WERI-Rb-1 (cell line): ENCODE results near the gene REL.

Source experiments
- DNase-seq: peaks from one replicate; pipeline ENCODE4 v3.0.0-alpha.2; 2020
- H3K27ac ChIP-seq: fragments of 250-450 bp; sonication (Bioruptor Pico); 2 replicates; pipeline ENCODE4 v1.5.1; 2020; ENCODE audit warnings: mild to moderate bottlenecking, moderate library complexity
- H3K27me3 ChIP-seq: fragments of 250-450 bp; sonication (Bioruptor Pico); 2 replicates; pipeline ENCODE4 v1.5.1; 2021; ENCODE audit warnings: mild to moderate bottlenecking, low read depth, moderate library complexity; ENCODE audit not compliant: insufficient read depth, severe bottlenecking
- H3K36me3 ChIP-seq: fragments of 250-450 bp; sonication (Bioruptor Pico); 2 replicates; pipeline ENCODE4 v1.5.1; 2020; ENCODE audit warnings: mild to moderate bottlenecking, moderate library complexity
- H3K4me3 ChIP-seq: 2 replicates; pipeline ENCODE4 v1.5.1; 2011; ENCODE audit warnings: low read depth, mild to moderate bottlenecking, control low read depth, low read length
- H3K9me3 ChIP-seq: fragments of 250-450 bp; sonication (Bioruptor Pico); 2 replicates; pipeline ENCODE4 v1.5.1; 2021; ENCODE audit warnings: mild to moderate bottlenecking, moderate library complexity; ENCODE audit not compliant: severe bottlenecking
- CTCF ChIP-seq: IDR thresholded peaks from 2 replicates; pipeline ENCODE4 v1.5.1; 2011; ENCODE audit warnings: low read depth, mild to moderate bottlenecking, control low read depth, inconsistent platforms, low read length

The REL gene

GRCh38 chr2:60936757-60937156 is 55.4 kb downstream of the REL start:
- H3K27ac ChIP-seq: no peak overlapping the region
- no peak for TF ChIP-seq CTCF
- H3K27me3 ChIP-seq: no peaks in the 10 kb centered on the region
- H3K36me3 ChIP-seq: peaks cover 4% of the 10 kb centered on the region
- no peak overlapping the region for H3K4me3 ChIP-seq
- H3K9me3 ChIP-seq: no peaks in the 10 kb centered on the region
- DNase-seq: no peak

GRCh38 chr2:60938301-60938700 is 56.9 kb downstream of the REL start:
- H3K27me3 ChIP-seq: no peaks in the 10 kb centered on the region
- H3K4me3 ChIP-seq: no peak overlapping the region
- no peak overlapping the region for H3K27ac ChIP-seq
- no peak for DNase-seq
- peaks cover 4% of the 10 kb centered on the region for H3K36me3 ChIP-seq
- no peaks in the 10 kb centered on the region for H3K9me3 ChIP-seq
- TF ChIP-seq CTCF: no peak

GRCh38 chr2:60939622-60940021 is 58.2 kb downstream of the REL start:
- H3K36me3 ChIP-seq: peaks cover 4% of the 10 kb centered on the region
- no peak overlapping the region for H3K4me3 ChIP-seq
- H3K27me3 ChIP-seq: no peaks in the 10 kb centered on the region
- no peaks in the 10 kb centered on the region for H3K9me3 ChIP-seq
- no peak for DNase-seq
- no peak overlapping the region for H3K27ac ChIP-seq
- no peak for TF ChIP-seq CTCF

- no peak for DNase-seq
- no peak overlapping the region for H3K27ac ChIP-seq
- no peaks in the 10 kb centered on the region for H3K36me3 ChIP-seq
- TF ChIP-seq CTCF: no peak
- no peaks in the 10 kb centered on the region for H3K27me3 ChIP-seq
- no peak overlapping the region for H3K4me3 ChIP-seq
- H3K9me3 ChIP-seq: no peaks in the 10 kb centered on the region
Observed at GRCh38 chr2:60945341-60945740, 64.0 kb downstream of the REL start.

GRCh38 chr2:60947056-60947455 is 65.7 kb downstream of the REL start:
- no peak overlapping the region for H3K4me3 ChIP-seq
- no peaks in the 10 kb centered on the region for H3K27me3 ChIP-seq
- H3K27ac ChIP-seq: no peak overlapping the region
- no peak for TF ChIP-seq CTCF
- DNase-seq: no peak
- no peaks in the 10 kb centered on the region for H3K9me3 ChIP-seq
- no peaks in the 10 kb centered on the region for H3K36me3 ChIP-seq

- Histone ChIP-seq H3K27me3 (no peaks in the 10 kb centered on the region), H3K36me3 (no peaks in the 10 kb centered on the region), H3K27ac (no peak overlapping the region), H3K9me3 (no peaks in the 10 kb centered on the region), H3K4me3 (no peak overlapping the region)
- DNase-seq: no peak
- TF ChIP-seq CTCF: no peak
Observed at GRCh38 chr2:60948161-60948560, 66.8 kb downstream of the REL start.
